Measurements from ENCODE around the gene FBN3. TPM values are rescaled to one million over a fixed set of nuclear protein-coding genes. Genes with fewer than 3 reads are reported as not detected.

The FBN3 gene
- total RNA-seq, 2 donors from 2014 or later = not detected

DNA sequence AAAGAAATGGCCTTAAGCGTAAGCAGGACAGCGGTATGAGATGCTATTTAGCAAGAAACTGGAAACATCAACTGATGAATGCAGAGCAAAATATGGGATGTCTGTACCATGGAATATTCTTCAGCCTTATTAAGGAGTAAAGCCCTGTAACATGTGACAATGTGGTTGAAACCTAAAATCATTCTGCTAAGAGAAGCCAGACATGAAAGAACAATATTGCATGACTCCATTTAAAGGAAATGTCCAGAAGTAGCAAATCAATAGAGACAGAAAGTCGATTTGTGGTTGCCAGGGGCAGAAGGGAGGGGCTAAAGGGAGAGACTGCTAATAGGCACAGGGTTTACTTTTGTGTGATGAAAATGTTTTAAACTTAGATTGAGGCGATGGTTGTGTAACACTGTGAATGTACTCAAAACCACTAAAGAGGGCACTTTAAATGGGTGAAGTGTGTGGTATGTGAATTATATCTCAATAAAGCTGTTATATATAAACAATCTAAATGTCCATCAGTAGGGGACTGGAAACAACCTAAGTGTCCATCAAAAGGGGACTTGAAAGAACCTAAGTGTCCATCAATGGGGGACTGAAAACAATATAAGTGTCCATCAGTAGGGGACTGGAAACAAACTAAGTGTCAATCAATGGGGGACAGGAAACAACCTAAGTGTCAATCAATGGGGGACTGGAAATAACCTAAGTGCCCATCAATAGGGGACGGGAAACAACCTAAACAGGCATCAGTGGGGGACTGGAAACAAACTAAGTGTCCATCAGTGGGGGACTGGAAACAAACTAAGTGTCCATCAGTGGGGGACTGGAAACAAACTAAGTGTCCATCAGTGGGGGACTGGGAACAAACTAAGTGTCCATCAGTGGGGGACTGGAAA is 51.5 kb downstream of the FBN3 start:
- DNase-seq (ENCODE audit: low spot score) = no peak
- intact Hi-C loops (cut with DNase I) = no loop called here

DNA sequence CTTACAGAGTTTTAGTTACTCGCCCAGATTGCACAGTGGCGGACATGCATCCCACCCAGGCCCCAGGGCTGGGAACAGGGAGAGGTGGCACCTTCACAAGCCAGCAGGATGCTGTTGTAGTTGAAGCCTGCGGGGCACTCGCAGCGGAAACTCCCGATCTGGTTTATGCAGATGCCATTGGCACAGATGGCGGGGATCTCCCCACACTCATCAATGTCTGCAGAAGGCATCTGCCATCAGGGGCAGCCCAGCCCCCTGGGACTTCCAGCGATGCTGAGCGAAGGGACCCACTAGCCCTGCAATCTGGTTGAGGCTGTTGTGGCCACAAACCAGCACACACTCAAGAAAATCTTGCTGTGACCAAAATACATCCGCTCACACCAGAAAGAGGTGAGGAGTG is 52.2 kb downstream of the FBN3 start:
- intact Hi-C loops (cut with DNase I) = no loop called here
- DNase-seq (ENCODE audit: low spot score) = peak; percentile 73

DNA sequence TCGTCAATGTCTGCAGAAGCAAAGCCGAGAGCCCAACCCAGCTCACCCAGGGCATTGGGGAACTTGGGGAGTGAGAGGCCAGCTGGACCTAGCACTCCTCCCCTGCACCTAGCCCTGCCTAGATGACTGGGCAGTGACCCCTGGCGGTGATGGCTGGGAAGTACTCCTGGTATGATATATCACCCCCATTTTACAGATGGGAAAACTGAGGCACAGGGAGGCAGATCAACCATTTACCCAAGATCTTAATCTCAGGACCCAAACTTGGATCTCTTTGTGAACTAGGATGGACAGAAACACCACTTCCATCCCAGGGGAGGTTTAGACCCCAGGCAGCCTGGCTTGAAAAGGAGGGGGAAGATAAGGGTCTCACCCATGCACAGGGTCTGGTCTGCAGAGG is 53.3 kb downstream of the FBN3 start:
- intact Hi-C loops (cut with DNase I) = no loop called here
- peak; percentile 26 for DNase-seq (ENCODE audit: low spot score)

DNA sequence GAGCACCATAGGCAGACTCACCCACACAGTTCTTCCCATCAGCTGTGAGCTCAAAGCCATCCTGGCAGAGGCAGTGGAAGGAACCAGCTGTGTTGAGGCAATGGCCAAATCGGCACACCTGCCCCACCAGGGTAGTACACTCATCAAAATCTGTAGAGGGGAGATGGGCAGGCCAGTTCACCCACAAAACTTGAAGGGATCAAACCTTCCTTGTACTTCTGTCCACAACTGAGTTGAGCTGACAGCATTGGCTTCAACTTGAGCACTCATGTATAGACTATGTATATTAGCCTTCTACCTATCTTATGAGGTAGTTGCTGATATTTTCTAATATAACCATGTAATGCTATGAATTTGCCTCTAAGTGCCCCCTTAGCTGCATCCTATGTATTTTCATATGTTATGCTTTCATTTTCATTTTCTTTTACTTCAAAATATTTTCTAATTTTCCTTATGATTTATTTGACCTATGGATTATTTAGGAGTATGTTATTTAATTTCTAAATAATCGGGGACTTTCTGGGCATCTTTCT is 54.0 kb downstream of the FBN3 start:
- peak; percentile 31 for DNase-seq (ENCODE audit: low spot score)
- intact Hi-C loops (cut with DNase I) = no loop called here

DNA sequence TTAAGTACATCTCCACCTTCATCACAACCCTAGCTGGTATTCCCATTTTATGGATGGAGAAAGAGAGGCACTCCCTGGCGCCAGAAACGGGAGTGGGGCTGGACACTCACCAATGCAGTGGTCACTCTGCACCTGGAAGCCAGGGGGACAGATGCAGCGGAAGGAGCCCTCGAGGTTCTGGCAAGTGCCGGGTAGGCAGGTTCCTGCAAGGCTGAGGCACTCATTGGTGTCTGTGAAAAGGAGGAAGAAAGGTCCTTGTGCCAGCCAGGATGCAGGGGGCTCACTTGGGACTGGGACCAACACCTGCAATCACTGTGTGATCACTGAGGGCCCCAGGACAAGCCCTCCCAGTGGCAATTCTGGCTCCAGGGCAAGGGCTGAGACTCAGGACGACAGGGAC is 55.1 kb downstream of the FBN3 start:
- DNase-seq (ENCODE audit: low spot score) = peak; percentile 52
- intact Hi-C loops (cut with DNase I) = no loop called here

DNA sequence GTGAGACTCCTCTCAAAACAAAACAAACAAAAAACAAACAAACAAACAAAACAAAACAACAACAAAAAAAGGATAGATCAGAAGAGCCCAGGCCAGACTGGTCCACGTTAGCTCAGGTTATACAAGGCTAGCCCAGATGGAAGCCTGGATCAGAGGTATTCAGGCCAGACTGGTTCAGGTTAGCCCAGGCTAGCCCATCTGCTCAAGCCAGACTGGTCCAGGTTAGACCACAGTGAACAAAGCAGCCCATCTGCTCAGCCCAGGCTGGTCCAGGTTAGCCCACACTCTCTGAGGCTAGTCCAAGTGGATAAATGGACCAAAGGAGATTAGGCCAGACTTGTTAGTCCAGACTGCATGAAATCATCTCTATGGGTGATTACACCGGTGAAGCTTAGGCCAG is 55.7 kb downstream of the FBN3 start:
- intact Hi-C loops (cut with DNase I) = no loop called here
- DNase-seq (ENCODE audit: low spot score) = peak; percentile 23

DNA sequence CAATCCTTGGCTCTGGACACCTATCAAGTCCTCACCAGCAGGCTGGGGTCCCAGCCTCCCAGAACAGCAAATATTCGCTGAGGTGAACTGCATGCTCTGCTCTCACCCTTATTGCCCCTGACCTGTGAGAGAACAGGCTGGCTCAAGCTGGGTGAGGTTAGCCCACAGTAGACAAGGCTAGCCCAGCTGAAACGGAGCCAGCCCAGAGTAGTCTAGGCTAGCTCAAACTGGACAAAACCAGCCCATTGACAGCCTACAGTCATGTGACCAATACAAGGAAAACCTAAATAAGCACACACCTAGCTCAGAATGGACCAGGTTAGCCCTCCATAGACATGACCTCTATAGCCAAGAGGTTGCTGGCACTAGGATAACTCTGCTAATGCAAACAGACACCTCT is 58.4 kb downstream of the FBN3 start:
- DNase-seq (ENCODE audit: low spot score) = peak; percentile 8
- intact Hi-C loops (cut with DNase I) = no loop called here

DNA sequence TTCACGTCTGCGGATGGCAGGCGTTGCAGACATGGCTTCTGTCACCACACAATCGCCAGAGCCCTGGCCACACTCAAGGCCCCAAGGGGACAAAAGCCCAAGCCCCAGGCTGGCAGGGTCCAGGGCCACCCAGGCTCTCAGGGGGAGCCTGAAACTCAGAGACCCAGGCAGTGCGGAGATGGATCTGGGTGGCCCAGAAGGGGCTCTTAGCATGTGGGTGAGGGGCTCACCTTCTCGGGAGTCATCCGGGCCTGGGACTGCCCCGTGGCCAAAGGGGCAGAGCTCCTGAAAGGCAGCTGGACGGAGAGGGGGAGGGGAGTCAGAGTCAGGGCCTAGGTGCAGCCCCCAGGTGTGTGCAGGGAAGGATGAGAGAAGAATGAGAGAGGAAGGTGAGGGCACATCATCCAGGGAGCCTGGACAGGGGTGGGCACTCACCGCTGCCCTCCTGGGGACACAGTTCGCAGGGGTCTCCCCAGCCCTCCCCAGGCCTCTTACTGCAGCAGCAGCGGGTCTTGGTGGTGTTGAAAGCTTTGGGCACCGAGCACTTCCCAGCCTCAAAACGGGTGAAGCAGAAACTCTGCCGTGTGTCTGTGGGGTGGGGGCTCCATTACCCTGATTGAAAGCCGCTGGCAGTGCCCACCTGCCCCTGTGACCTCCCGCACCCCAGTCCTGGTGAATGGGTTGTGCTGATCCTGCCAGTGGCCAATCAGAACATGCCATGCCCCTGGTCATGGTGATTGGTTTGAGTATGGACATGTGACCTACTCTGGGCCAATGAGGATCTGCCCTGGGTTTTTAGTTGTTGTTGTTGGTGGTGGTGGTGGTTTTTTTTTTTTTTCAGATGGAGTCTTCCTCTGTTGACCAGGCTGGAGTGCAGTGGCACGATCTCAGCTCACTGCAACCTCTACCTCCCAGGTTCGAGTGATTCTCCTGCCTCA is 59.5 kb downstream of the FBN3 start:
- DNase-seq (ENCODE audit: low spot score) = peak; percentile 55
- intact Hi-C loops (cut with DNase I) = no loop called here

DNA sequence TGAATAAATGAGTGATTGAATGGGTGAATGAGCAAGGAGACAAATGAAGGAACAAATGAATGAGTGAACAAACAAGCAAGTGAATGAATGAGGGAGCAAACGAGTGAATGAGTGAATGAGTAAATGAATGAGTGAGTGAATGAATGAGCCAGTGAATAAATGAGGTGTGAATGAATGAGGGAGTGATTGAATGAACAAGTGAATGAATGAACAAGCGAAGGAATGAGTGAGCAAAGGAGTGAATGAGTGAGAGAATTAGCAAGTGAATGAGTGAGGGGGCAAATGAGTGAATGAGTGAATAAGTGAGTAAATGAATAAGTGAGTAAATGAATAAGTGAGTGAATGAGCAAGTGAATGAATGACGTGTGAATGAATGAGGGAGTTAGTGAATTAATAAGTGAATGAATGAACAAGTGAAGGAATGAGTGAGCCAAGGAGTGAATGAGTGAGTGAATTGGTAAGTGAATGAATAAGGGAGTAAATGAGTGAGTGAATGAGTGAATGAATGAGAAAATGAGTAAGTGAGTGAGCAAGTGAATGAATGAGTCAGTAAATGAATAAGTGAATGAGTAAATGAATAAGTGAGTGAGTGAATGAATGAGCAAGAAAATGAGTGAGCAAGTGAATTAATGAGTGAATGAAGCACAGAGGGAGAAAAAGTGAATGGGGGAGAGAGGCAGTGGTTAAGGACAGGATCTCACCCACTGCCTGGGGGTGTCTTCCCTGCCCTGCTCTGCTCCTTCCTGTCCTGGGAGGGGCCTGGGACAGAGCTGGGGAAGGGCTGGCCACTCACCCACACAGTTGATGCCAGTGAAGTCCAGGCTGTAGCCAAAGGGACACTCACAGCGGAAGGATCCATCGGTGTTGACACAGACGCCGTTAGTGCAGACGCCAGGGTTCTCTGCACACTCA is 60.4 kb downstream of the FBN3 start:
- no peak for DNase-seq (ENCODE audit: low spot score)
- intact Hi-C loops (cut with DNase I) = no loop called here

DNA sequence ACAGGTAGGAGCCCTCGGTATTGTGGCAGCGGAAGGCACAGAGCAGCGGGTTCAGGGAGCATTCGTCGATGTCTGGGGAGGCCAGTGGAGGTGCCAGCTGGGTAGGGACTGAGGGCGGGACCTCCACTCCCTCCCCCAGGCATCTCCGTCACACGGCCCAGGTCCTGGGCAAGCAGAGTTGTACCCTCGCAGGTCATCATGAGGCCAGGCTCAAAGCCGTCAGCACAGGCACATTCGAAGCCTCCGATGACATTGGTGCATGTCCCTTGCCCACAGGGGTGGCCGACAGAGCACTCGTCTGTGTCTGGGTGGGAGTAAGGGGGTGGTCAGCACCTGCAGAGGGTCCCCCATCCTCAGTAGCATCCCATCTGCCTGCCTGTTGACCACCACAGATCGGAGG is 61.5 kb downstream of the FBN3 start:
- intact Hi-C loops (cut with DNase I) = no loop called here

DNA sequence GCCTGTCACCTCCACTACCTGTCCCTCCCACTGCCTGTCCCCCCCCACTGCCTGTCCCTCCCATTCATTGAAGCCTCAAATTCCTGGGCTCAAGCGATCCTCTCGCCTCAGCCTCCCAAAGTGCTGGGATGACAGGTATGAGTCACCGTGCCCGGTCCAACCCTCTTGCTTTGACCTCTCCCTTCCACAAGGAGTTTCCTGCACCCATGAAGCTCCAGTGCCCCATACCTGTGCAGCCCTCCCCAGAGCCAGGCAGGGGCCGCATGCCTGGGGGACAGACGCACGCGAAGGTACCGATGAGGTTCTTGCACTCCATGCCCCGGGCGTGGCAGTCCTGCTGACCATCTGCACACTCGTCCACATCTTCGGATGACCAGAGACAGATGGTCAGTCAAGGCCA is 62.5 kb downstream of the FBN3 start:
- peak; percentile 58 for DNase-seq (ENCODE audit: low spot score)
- intact Hi-C loops (cut with DNase I) = no loop called here

More for the DNA sequence above, 61.5 kb downstream of the FBN3 start:
- DNase-seq (ENCODE audit: low spot score) = peak; percentile 54

DNA sequence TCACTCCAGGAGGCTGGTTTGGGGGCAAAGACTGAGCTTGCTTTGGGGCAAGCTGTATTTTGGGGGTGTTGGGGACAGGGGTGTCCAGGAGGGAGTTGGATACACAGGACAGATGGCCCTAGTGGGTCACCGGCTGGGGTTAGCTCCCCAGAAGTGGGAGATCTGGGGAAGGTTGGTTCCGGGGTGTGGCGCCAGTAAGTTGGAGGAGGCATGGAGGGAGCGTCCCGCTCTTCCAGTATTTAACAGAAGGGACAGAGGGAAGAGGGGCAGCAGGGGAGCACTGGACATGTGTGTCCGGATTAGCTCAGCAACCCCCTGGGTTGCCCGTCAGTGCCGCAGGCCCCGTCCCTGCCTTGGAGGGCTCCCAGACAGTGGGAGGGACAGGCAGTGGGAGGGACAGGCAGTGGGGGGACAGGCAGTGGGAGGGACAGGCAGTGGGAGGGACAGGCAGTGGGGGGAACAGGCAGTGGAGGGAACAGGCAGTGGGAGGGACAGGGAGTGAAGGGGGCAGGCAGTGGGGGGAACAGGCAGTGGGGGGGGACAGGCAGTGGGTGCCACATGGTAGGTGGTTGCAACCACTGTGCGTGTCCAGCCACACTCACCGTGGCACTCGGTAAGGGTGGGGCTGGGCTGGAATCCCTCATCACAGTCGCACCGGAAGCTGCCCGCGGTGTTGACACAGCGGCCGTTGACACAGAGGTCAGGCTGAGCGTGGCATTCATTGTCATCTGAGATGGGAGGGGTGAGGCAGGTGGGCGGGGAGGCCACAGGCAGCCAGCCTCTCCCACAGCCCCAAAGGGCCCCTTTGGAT is 63.6 kb downstream of the FBN3 start:
- intact Hi-C loops (cut with DNase I) = no loop called here
- no peak for DNase-seq (ENCODE audit: low spot score)

DNA sequence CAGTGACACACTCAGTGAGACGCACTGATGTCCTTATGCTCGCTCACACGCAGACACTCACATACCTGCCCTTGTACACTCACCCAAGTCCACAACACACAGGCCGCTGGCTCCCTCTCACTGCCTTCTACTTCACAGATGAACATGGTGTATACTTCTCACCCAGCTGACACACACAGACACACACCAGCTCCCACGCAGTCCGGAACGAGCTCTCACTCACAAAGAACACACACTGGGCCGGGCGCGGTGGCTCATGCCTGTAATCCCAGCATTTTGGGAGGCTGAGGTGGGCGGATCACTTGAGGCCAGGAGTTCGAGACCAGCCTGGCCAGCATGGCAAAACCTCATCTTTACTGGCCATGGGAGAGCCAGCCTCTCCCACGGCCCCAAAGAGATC is 65.2 kb downstream of the FBN3 start:
- no peak for DNase-seq (ENCODE audit: low spot score)
- intact Hi-C loops (cut with DNase I) = no loop called here

DNA sequence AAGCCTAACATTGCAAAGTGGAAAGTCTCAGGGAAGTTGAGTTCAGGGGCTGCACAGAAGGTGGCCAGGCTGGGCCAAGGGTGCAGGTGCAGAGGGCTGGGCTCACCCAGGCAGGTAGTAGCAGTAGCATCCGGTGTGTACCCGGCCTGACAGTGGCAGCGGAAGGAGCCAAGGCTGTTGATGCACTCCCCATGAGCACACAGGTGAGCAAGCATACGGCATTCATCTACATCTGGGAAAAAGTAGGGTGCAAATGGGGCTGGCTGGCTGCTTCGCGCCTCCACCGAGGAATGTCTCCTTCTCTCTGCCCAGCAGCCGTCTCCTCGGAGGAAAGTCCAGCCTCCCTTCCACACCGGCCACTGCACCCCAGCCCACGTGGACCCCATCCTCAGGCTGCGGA is 66.3 kb downstream of the FBN3 start:
- peak; percentile 55 for DNase-seq (ENCODE audit: low spot score)
- intact Hi-C loops (cut with DNase I) = no loop called here

DNA sequence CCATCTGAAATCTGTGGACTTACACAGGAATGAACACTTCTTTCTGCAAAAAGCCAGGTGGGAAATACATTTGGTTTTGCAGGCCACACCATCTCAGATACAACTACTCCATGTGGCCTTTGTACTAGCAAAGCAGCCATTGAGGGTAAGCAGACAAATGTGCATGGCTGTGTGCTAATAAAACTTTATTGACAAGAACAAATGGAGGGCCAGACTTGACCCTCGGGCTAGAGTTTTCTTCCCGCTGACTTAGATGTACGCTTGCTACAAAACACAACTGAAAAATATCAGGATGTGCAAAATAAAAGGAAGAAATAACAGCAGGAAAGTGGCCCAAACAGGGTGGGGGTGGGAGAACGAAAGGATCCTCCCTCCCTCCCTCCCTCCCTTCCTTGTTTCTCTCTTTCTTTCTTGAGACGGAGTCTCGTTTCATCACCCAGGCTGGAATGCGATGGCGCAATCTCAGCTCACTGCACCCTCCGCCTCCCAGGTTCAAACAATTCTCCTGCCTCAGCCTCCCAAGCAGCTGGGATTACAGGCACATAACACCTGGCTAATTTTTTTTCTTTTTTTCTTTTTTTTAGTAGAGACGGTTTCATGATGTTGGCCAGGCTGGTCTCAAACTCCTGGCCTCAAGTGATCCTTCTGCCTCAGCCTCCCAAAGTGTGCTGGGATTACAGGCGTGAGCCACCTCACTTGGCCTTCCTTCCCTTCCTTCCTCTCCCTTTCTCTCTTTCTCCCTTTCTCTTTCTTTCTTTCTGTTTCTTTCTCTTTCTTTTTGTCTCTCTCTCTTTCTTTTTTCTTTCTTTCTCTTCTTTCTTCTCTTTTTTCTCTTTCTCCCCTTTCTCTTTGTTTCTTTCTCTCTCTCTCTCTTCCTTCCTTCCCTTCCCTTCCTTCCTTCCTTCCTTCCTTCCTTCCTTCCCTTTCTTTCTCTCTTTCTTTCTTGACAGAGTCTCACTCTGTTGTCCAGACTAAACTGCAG is 67.5 kb downstream of the FBN3 start:
- DNase-seq (ENCODE audit: low spot score) = no peak
- intact Hi-C loops (cut with DNase I) = no loop called here

DNA sequence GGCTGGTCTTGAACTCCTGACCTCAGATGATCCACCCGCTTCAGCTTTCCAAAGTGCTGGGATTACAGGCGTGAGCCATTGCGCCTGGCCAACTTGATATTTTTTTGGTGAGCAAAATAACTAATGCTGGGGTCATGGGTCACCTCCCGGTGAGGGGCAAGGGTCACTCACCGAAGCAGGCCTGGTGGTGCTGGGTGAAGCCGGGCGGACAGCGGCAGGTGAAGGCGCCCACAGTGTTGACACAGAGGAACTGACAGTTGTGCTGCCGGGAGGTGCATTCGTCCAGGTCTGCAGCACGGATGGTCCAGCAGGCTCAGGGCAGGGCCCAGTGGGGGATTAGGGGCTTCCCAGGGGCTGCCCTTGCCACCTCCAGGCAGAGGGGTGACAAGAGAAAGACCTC is 68.6 kb downstream of the FBN3 start:
- intact Hi-C loops (cut with DNase I) = no loop called here
- DNase-seq (ENCODE audit: low spot score) = no peak

DNA sequence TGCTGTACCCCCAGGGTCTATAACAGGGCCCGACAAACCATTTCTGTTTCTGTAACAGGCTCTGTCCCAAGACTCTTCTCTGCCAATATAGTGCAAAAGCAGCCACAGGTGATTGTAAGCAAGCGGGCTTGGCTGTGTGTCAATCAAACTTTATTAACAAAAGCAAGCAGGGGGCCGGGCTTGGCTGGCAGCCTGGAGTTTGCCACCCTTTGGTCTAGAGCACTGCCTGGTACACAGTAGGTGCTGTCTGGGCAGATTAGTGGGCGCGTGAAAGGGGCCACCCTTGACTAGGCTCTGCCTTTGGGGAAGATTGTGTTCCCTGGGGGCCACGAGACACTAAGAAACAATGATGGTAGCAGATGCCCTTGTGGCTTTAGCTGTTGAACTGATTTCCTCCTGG is 69.4 kb downstream of the FBN3 start:
- intact Hi-C loops (cut with DNase I) = no loop called here
- DNase-seq (ENCODE audit: low spot score) = no peak

Measured in posterior vena cava (tissue), 2 donors.